ENCODE measurements around the gene PDPK1. TPM values are rescaled to one million over a fixed set of nuclear protein-coding genes. Genes with fewer than 3 reads are reported as not detected.
A peak's percentile ranks its signal among the peaks of the same experiment; 100 is the strongest.
"Not testable (repeated sequence)": the region's sequence is repeated elsewhere in the genome, so short reads cannot be mapped to it uniquely, and the experiment has no call there.

The PDPK1 gene
- total and polyA plus RNA-seq, 8 donors: 36.5 to 64.8 (median 44.4) TPM

- H3K36me3 ChIP-seq; H3K4me3 ChIP-seq; H3K27me3 ChIP-seq; H3K4me1 ChIP-seq; H3K9me3 ChIP-seq; intact Hi-C loops (cut with DNase I); H3K27ac ChIP-seq: not testable (repeated sequence)
- TF ChIP-seq CTCF (IDR thresholded peaks at IDR 0.05): peak in 1 of 2 donors; percentile 41
- DNase-seq (peak in 2 of 4 donors; percentile 36 to 87), ATAC-seq (peak; percentile 93)
These were observed 101.4 kb downstream of the PDPK1 start for GRCh38 chr16:2639071-2639721.

DNA sequence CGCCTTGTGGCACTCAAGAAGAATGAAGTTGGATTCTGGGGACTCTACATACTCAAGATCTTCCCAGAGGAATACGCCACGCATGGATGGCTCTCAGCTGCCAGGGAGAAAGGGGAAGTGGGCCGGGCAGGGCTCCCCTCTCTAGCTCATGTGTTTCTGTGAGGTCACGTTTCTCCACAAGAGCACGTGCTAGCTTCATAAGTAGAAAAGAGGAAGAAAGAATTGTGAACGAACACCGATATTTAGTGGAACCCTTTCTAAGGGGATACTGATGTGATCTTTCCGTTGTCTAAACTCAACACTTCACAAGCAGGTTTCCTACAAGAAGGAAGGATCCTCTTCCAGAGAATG is 101.9 kb downstream of the PDPK1 start:
- H3K27ac ChIP-seq; H3K27me3 ChIP-seq; H3K9me3 ChIP-seq; DNase-seq; H3K36me3 ChIP-seq; intact Hi-C loops (cut with DNase I); H3K4me1 ChIP-seq; H3K4me3 ChIP-seq: not testable (repeated sequence)
- ATAC-seq: peak; percentile 77

- H3K4me3 ChIP-seq; H3K4me1 ChIP-seq; H3K36me3 ChIP-seq; DNase-seq; ATAC-seq; H3K27ac ChIP-seq; H3K9me3 ChIP-seq; intact Hi-C loops (cut with DNase I); H3K27me3 ChIP-seq: not testable (repeated sequence)
These were observed 104.7 kb downstream of the PDPK1 start for GRCh38 chr16:2642561-2642960.

DNA sequence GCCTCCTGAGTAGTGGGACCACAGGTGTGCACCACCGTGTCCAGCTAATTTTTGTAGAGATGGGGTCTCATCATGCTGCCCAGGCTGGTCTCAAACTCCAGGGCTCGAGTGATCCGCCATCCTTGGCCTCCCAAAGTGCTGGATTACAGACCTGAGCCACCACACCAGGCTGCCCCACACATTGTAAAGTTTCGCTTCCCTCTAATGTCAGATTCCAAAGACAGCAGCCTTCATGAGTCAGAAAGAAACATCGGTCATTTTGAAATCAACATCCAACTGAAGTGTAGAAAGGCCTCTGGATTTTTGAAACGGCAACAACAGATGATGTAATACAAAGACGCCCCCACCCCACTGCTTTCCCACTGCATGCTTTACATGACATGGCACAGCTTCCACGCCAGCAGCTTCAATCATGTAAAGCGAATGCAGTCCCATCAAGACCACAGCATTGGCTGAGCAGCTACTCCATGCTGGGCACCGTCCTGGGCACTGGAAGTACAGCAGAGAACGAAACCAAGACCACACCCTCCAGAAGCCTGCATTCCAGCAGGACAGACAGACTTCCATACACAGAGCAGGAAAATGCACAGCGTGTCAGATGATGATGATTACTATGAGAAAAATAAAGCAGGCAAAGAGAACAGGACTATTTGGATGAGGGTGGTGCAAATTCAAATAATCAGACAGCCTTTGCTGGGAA is 107.1 kb downstream of the PDPK1 start:
- DNase-seq; H3K9me3 ChIP-seq; H3K27me3 ChIP-seq; H3K4me3 ChIP-seq; H3K27ac ChIP-seq; H3K4me1 ChIP-seq; H3K36me3 ChIP-seq; intact Hi-C loops (cut with DNase I): not testable (repeated sequence)
- ATAC-seq: peak; percentile 62

GRCh38 chr16:2651268-2651871 is 113.5 kb downstream of the PDPK1 start:
- H3K4me3 ChIP-seq; H3K4me1 ChIP-seq; H3K9me3 ChIP-seq; H3K36me3 ChIP-seq; intact Hi-C loops (cut with DNase I); H3K27ac ChIP-seq; DNase-seq: not testable (repeated sequence)
- peaks cover 0 to 13% of the 10 kb centered on the region in 2 donors for H3K27me3 ChIP-seq
- ATAC-seq: peak; percentile 80

Small RNA genes within 50 kb of the gene (microRNA-seq; reads per million reads assigned to microRNA genes)
- gene MIR3178: 0 to 0.41 reads per million in 2 donors

Other genes starting within 250 kb of the PDPK1 start
- gene ABCA3, start 197.3 kb upstream of the PDPK1 start, total RNA-seq: 100 to 1,000 TPM; 329 to 334 TPM
- gene ABCA3, start 197.3 kb upstream of the PDPK1 start, polyA plus RNA-seq (ENCODE audit: insufficient read length in 6 of 6): 10 to 100 TPM in 2 of 6 donors, 1 to 10 TPM in 4; 6.8 to 17.3 (median 9.6) TPM
- gene CCNF, start 108.6 kb upstream of the PDPK1 start, total RNA-seq: 1 to 10 TPM; 4.7 to 8.0 TPM
- 10 to 100 TPM in 3 of 6 donors, 1 to 10 TPM in 3; 9.2 to 17.3 (median 10.1) TPM for gene CCNF, start 108.6 kb upstream of the PDPK1 start, polyA plus RNA-seq (ENCODE audit: insufficient read length in 6 of 6)
- 1 to 10 TPM; 4.0 to 6.5 TPM for gene TEDC2, start 77.9 kb upstream of the PDPK1 start, total RNA-seq
- gene TEDC2, start 77.9 kb upstream of the PDPK1 start, polyA plus RNA-seq (ENCODE audit: insufficient read length in 6 of 6): 10 to 100 TPM in 3 of 6 donors, 1 to 10 TPM in 3; 5.7 to 10.9 (median 9.2) TPM
- 1 to 10 TPM in 1 of 2 donors, not detected in 1; 1.7 TPM for gene NTN3, start 66.7 kb upstream of the PDPK1 start, total RNA-seq
- 1 to 10 TPM; 3.1 to 6.7 (median 5.2) TPM for gene NTN3, start 66.7 kb upstream of the PDPK1 start, polyA plus RNA-seq (ENCODE audit: insufficient read length in 6 of 6)
- gene TBC1D24, start 62.9 kb upstream of the PDPK1 start, total RNA-seq: 10 to 100 TPM; 37.1 to 41.4 TPM
- 10 to 100 TPM; 14.2 to 28.1 (median 17.2) TPM for gene TBC1D24, start 62.9 kb upstream of the PDPK1 start, polyA plus RNA-seq (ENCODE audit: insufficient read length in 6 of 6)
- 100 to 1,000 TPM; 296 to 333 TPM for gene ATP6V0C, start 24.1 kb upstream of the PDPK1 start, total RNA-seq
- 100 to 1,000 TPM in 3 of 6 donors, 10 to 100 TPM in 3; 76.6 to 116 (median 98.7) TPM for gene ATP6V0C, start 24.1 kb upstream of the PDPK1 start, polyA plus RNA-seq (ENCODE audit: insufficient read length in 6 of 6)
- gene AMDHD2, start 17.6 kb upstream of the PDPK1 start, total RNA-seq: 10 to 100 TPM; 45.5 to 62.4 TPM
- gene AMDHD2, start 17.6 kb upstream of the PDPK1 start, polyA plus RNA-seq (ENCODE audit: insufficient read length in 6 of 6): 10 to 100 TPM; 13.4 to 21.3 (median 17.0) TPM
- gene CEMP1, start 6.6 kb upstream of the PDPK1 start, total RNA-seq: 1 to 10 TPM in 1 of 2 donors, under 1 TPM in 1; 0.45 to 1.1 TPM
- 1 to 10 TPM; 1.4 to 3.8 (median 2.3) TPM for gene CEMP1, start 6.6 kb upstream of the PDPK1 start, polyA plus RNA-seq (ENCODE audit: insufficient read length in 6 of 6)
- gene KCTD5, start 144.5 kb downstream of the PDPK1 start, total RNA-seq: 10 to 100 TPM; 21.3 to 28.3 TPM
- 10 to 100 TPM; 18.4 to 24.0 (median 21.0) TPM for gene KCTD5, start 144.5 kb downstream of the PDPK1 start, polyA plus RNA-seq (ENCODE audit: insufficient read length in 6 of 6)
- under 1 TPM; 0.45 to 0.70 TPM for gene PRSS27, start 182.2 kb downstream of the PDPK1 start, total RNA-seq
- 1 to 10 TPM; 1.9 to 3.3 (median 2.5) TPM for gene PRSS27, start 182.2 kb downstream of the PDPK1 start, polyA plus RNA-seq (ENCODE audit: insufficient read length in 6 of 6)
- gene SRRM2, start 214.6 kb downstream of the PDPK1 start, total RNA-seq: 100 to 1,000 TPM; 536 to 562 TPM
- gene SRRM2, start 214.6 kb downstream of the PDPK1 start, polyA plus RNA-seq (ENCODE audit: insufficient read length in 6 of 6): 100 to 1,000 TPM; 574 to 710 (median 657) TPM
- gene ELOB, start 239.3 kb downstream of the PDPK1 start, total RNA-seq: 100 to 1,000 TPM; 200 to 205 TPM
- 100 to 1,000 TPM; 133 to 224 (median 180) TPM for gene ELOB, start 239.3 kb downstream of the PDPK1 start, polyA plus RNA-seq (ENCODE audit: insufficient read length in 6 of 6)
- not detected for gene PRSS33, start 249.5 kb downstream of the PDPK1 start, total RNA-seq
- under 1 TPM; 0.13 to 0.75 (median 0.25) TPM for gene PRSS33, start 249.5 kb downstream of the PDPK1 start, polyA plus RNA-seq (ENCODE audit: insufficient read length in 6 of 6)

All from left lung (tissue), 10 donors.